SK-N-SH (cell line): ENCODE measurements around the gene KRT36. TPM values are rescaled to one million over a fixed set of nuclear protein-coding genes. Genes with fewer than 3 reads are reported as not detected.

ENCODE experiments used
- CTCF ChIA-PET: fragments of 300-600, 350-600 bp; formaldehyde crosslinking; extraction: SDS; loops from one replicate; lab custom pipeline; 2021; lab: Yijun Ruan, JAX
- POLR2A ChIA-PET: fragments of 350-600 bp; sonication (Branson Sonifier 250); formaldehyde crosslinking; extraction: SDS; loops from one replicate; lab custom pipeline; 2020; ENCODE audit warnings: antibody characterized with exemption, inconsistent platforms; lab: Yijun Ruan, JAX
- DNase-seq: peaks from one replicate; pipeline ENCODE4 v3.0.0; 2012
- H2AFZ ChIP-seq: fragments of 200-600 bp; sonication (generic); 2 replicates; pipeline ENCODE4 v1.8.1; 2016; ENCODE audit warnings: antibody characterized with exemption, mild to moderate bottlenecking, low read depth
- H3F3A ChIP-seq: fragments of 200-600 bp; sonication (generic); replicated peaks from 2 replicates; pipeline ENCODE3; 2016; ENCODE audit warnings: antibody characterized with exemption, mild to moderate bottlenecking; ENCODE audit not compliant: insufficient read depth
- H3K27ac ChIP-seq, 2 experiments: fragments of 200-500 bp in 1 of 2; fragments of 200-600 bp in 1 of 2; sonication (Bioruptor generic) in 1 of 2; sonication (generic), shearing (Covaris generic) in 1 of 2; 2 replicates each; pipeline versions ENCODE4 v1.5.1 to v1.6.1; 2014 to 2016; ENCODE audit warnings: low read depth in 2 of 2, inconsistent platforms in 1 of 2, low read length in 1 of 2, mild to moderate bottlenecking in 1 of 2, mixed read lengths in 1 of 2
- H3K27me3 ChIP-seq: fragments of 200-600 bp; sonication (generic), shearing (Covaris generic); 2 replicates; pipeline ENCODE4 v1.6.1; 2016; ENCODE audit warnings: mixed run types; ENCODE audit not compliant: insufficient read depth
- H3K36me3 ChIP-seq, 2 experiments: fragments of 200-500 bp in 1 of 2; fragments of 200-600 bp in 1 of 2; sonication (Bioruptor generic) in 1 of 2; sonication (generic) in 1 of 2; replicated peaks in 1 of 2; 2 replicates each; pipeline versions ENCODE3 to v1.5.1; 2014 to 2016; ENCODE audit warnings: low read length in 1 of 2, mild to moderate bottlenecking in 1 of 2; ENCODE audit not compliant: insufficient read depth in 2 of 2, control insufficient read depth in 1 of 2
- H3K4me1 ChIP-seq, 2 experiments: fragments of 200-500 bp in 1 of 2; fragments of 200-600 bp in 1 of 2; sonication (Bioruptor generic) in 1 of 2; sonication (generic), shearing (Covaris generic) in 1 of 2; 2 replicates each; pipeline versions ENCODE4 v1.5.1 to v1.6.1; 2014 to 2016; ENCODE audit warnings: low read depth in 1 of 2, low read length in 1 of 2, mixed run types in 1 of 2; ENCODE audit not compliant: insufficient read depth in 2 of 2, control insufficient read depth in 1 of 2
- H3K4me2 ChIP-seq: fragments of 200-600 bp; sonication (generic), shearing (Covaris generic); 2 replicates; pipeline ENCODE4 v1.6.1; 2017; ENCODE audit warnings: mixed run types
- H3K4me3 ChIP-seq, 2 experiments: fragments of 200-500 bp in 1 of 2; fragments of 200-600 bp in 1 of 2; sonication (Bioruptor generic) in 1 of 2; sonication (generic), shearing (Covaris generic) in 1 of 2; 2 replicates each; pipeline versions ENCODE4 v1.5.1 to v1.8.1; 2014 to 2016; ENCODE audit warnings: low read depth in 2 of 2, inconsistent platforms in 1 of 2, low read length in 1 of 2, mild to moderate bottlenecking in 1 of 2, mixed read lengths in 1 of 2, moderate library complexity in 1 of 2
- H3K79me2 ChIP-seq: fragments of 200-600 bp; sonication (generic); 2 replicates; pipeline ENCODE4 v1.8.1; 2017; ENCODE audit warnings: mild to moderate bottlenecking; ENCODE audit not compliant: insufficient read depth
- H3K9ac ChIP-seq: fragments of 200-600 bp; sonication (generic); 2 replicates; pipeline ENCODE4 v1.6.1; 2017; ENCODE audit warnings: mixed run types
- H3K9me2 ChIP-seq: fragments of 200-600 bp; sonication (generic); 2 replicates; pipeline ENCODE4 v1.6.1; 2017; ENCODE audit warnings: mixed run types
- H3K9me3 ChIP-seq: fragments of 200-600 bp; sonication (generic); 2 replicates; pipeline ENCODE4 v1.6.1; 2017; ENCODE audit warnings: mixed run types, mild to moderate bottlenecking, moderate library complexity
- H4K20me1 ChIP-seq: fragments of 200-600 bp; sonication (generic); 2 replicates; pipeline ENCODE4 v1.6.1; 2017; ENCODE audit warnings: mild to moderate bottlenecking, mixed run types; ENCODE audit not compliant: insufficient read depth
- CHD2 ChIP-seq: fragments of 150-350 bp; IDR thresholded peaks from 2 replicates; pipeline ENCODE4 v1.6.1; 2018; ENCODE audit warnings: low read length; ENCODE audit not compliant: partially characterized antibody
- EZH2phosphoT487 ChIP-seq: fragments of 200-600 bp; sonication (generic); IDR thresholded peaks from 2 replicates; pipeline ENCODE4 v1.6.1; 2017; ENCODE audit warnings: low read depth, mixed run types, mild to moderate bottlenecking, antibody characterized with exemption, moderate library complexity, borderline replicate concordance
- FOSL2 ChIP-seq: IDR thresholded peaks from 2 replicates; pipeline ENCODE4 v1.4.0; 2012; ENCODE audit warnings: low read depth, mild to moderate bottlenecking, moderate library complexity, borderline replicate concordance
- FOXJ3 ChIP-seq: sonication (generic); formaldehyde crosslinking; IDR thresholded peaks from 2 replicates; pipeline ENCODE4 v1.5.1; 2020; ENCODE audit warnings: mild to moderate bottlenecking, missing genetic modification reagents
- FOXM1 ChIP-seq: IDR thresholded peaks from 2 replicates; pipeline ENCODE4 v1.4.0; 2012; ENCODE audit warnings: low read depth, mild to moderate bottlenecking
- MAX ChIP-seq: IDR thresholded peaks from 2 replicates; pipeline ENCODE4 v1.4.0; 2012; ENCODE audit warnings: low read depth
- MEF2A ChIP-seq: IDR thresholded peaks from 2 replicates; pipeline ENCODE4 v1.4.0; 2012; ENCODE audit warnings: low read depth, borderline replicate concordance
- MXI1 ChIP-seq: IDR thresholded peaks from 2 replicates; pipeline ENCODE4 v1.6.1; 2012; ENCODE audit warnings: mild to moderate bottlenecking, low read depth, low read length, improper control_type of control experiment
- NRF1 ChIP-seq: IDR thresholded peaks from 2 replicates; pipeline ENCODE4 v1.6.1; 2012; ENCODE audit warnings: low read depth, mild to moderate bottlenecking, low read length
- POLR2AphosphoS5 ChIP-seq: IDR thresholded peaks from 2 replicates; pipeline ENCODE4 v1.6.1; 2012; ENCODE audit warnings: low read depth, low read length
- RCOR1 ChIP-seq: fragments of 150-350 bp; IDR thresholded peaks from 2 replicates; pipeline ENCODE4 v1.6.1; 2017; ENCODE audit warnings: antibody characterized with exemption, low read length
- RXRA ChIP-seq: IDR thresholded peaks from 2 replicates; pipeline ENCODE4 v1.4.0; 2012; ENCODE audit warnings: low read depth, mild to moderate bottlenecking, borderline replicate concordance
- SMC3 ChIP-seq: IDR thresholded peaks from 2 replicates; pipeline ENCODE4 v1.6.1; 2012; ENCODE audit warnings: low read depth, low read length, improper control_type of control experiment
- TEAD4 ChIP-seq: IDR thresholded peaks from 2 replicates; pipeline ENCODE4 v1.4.0; 2012; ENCODE audit warnings: mild to moderate bottlenecking, borderline replicate concordance; ENCODE audit not compliant: insufficient read depth
- USF1 ChIP-seq: IDR thresholded peaks from 2 replicates; pipeline ENCODE4 v1.4.0; 2012; ENCODE audit warnings: low read depth, borderline replicate concordance
- USF2 ChIP-seq: fragments of 150-350 bp; IDR thresholded peaks from 2 replicates; pipeline ENCODE4 v1.6.1; 2017; ENCODE audit warnings: antibody characterized with exemption, low read length, low read depth, borderline replicate concordance
- YY1 ChIP-seq: IDR thresholded peaks from 2 replicates; pipeline ENCODE4 v1.4.0; 2012; ENCODE audit warnings: low read depth, mild to moderate bottlenecking
- whole genome bisulfite sequencing: methylation state at CpG from one replicate; pipeline ENCODE4 v1.1.6; 2017; ENCODE audit warnings: low lambda C conversion rate; 5-methylcytosine and 5-hydroxymethylcytosine counted together
- polyA plus RNA-seq, 3 experiments: library from polyadenylated mRNA; depleted of rRNA; stranded (reverse); fragments of >200 nt; gene quantifications; 2 replicates each; pipeline ENCODE4 v1.2.3, GENCODE V29; 2012

KRT36 gene
- polyA plus RNA-seq, 1 of the 3 experiments (the other 2 are of a cell fraction) = not detected

GRCh38 chr17:41527063-41528023 lies 37.6 kb upstream of the KRT36 start:
- WGBS = 94% methylated on average over 56 of the region's 62 CpGs
- Histone ChIP-seq H3K4me1 (peaks cover 45 to 60% of the 10 kb centered on the region in 2 experiments), H4K20me1 (no peaks in the 10 kb centered on the region), H3K9me2 (no peaks in the 10 kb centered on the region), H3F3A (peaks cover 17% of the 10 kb centered on the region), H2AFZ (no peak overlapping the region)
- ChIA-PET POLR2A (no interaction called here), CTCF (interaction anchor here (0.9 to 10.6 kb wide), 2 partner anchors 11 to 21 kb away, joined by 3 to 144 read pairs; no protein-coding TSS in a partner anchor)
- TF ChIP-seq MEF2A (no peak), SMC3 (no peak), MAX (no peak), POLR2AphosphoS5 (no peak), FOSL2 (no peak), RXRA (no peak), RCOR1 (no peak), MXI1 (no peak), FOXJ3 (no peak), FOXM1 (no peak), USF2 (no peak), TEAD4 (no peak), NRF1 (no peak), YY1 (no peak), CHD2 (no peak), USF1 (no peak), EZH2phosphoT487 (no peak)
- TF ChIP-seq, all 33 proteins: peak for 0
- Histone ChIP-seq H3K4me3 (no peak overlapping the region), H3K27ac (no peak overlapping the region; a peak in 1 of 4 replicates), H3K79me2 (no peaks in the 10 kb centered on the region), H3K36me3 (no peaks in the 10 kb centered on the region), H3K4me2 (no peak overlapping the region), H3K27me3 (no peaks in the 10 kb centered on the region), H3K9me3 (no peaks in the 10 kb centered on the region), H3K9ac (no peak overlapping the region)
- DNase-seq = no peak
